IMR-90 (cell line): ENCODE results near the gene FNIP1. TPM values are rescaled to one million over a fixed set of nuclear protein-coding genes. Genes with fewer than 3 reads are reported as not detected.

ENCODE experiments used
- ATAC-seq: fragments of 200-7000 bp; cut with Tn5 transposase; 2 replicates; pipeline ENCODE4 v1.9.1; 2020; ENCODE audit warnings: low read depth, mild to moderate bottlenecking, moderate library complexity
- BruUV-seq: library from RNA; stranded (reverse); fragments of 400-500 nt; replicated peaks from 2 replicates; lab custom pipeline; 2021; lab: Mats Ljungman, UMichigan
- CTCF ChIA-PET: fragments of 300-600 bp; formaldehyde crosslinking; extraction: SDS; loops from one replicate; lab custom pipeline; 2021; ENCODE audit warnings: antibody characterized with exemption; lab: Yijun Ruan, JAX
- POLR2A ChIA-PET: fragments of 300-600 bp; sonication (Branson Sonifier 250); formaldehyde crosslinking; loops from one replicate; lab custom pipeline; 2022; ENCODE audit warnings: antibody characterized with exemption; ENCODE audit not compliant: unreplicated experiment; lab: Charles Lee
- DNase-seq: peaks from one replicate; pipeline ENCODE4 v3.0.0; 2013
- H2AFZ ChIP-seq: replicated peaks from 2 replicates; pipeline ENCODE3; 2013; ENCODE audit warnings: low read length, mild to moderate bottlenecking; ENCODE audit not compliant: poor library complexity
- H2AK5ac ChIP-seq: 2 replicates; pipeline ENCODE4 v1.6.1; 2013; ENCODE audit warnings: low read depth, low read length, inconsistent platforms
- H2AK9ac ChIP-seq: replicated peaks from 2 replicates; pipeline ENCODE3; 2013; ENCODE audit warnings: mild to moderate bottlenecking, low read depth, low read length, moderate library complexity; ENCODE audit not compliant: poor library complexity
- H2BK120ac ChIP-seq: 2 replicates; pipeline ENCODE4 v1.6.1; 2013; ENCODE audit warnings: low read depth, low read length, inconsistent platforms
- H2BK15ac ChIP-seq: 3 replicates; pipeline ENCODE4 v1.6.1; 2013; ENCODE audit warnings: low read depth, low read length, inconsistent platforms
- H2BK20ac ChIP-seq: 2 replicates; pipeline ENCODE4 v1.6.1; 2013; ENCODE audit warnings: low read depth, mild to moderate bottlenecking, inconsistent platforms, low read length, moderate library complexity
- H2BK5ac ChIP-seq: 2 replicates; pipeline ENCODE4 v1.6.1; 2013; ENCODE audit warnings: mild to moderate bottlenecking, low read depth, low read length, inconsistent platforms; ENCODE audit not compliant: poor library complexity, severe bottlenecking
- H3K14ac ChIP-seq: replicated peaks from 2 replicates; pipeline ENCODE4 v1.6.1; 2013; ENCODE audit warnings: low read depth, low read length, inconsistent platforms
- H3K18ac ChIP-seq: 2 replicates; pipeline ENCODE4 v1.6.1; 2013; ENCODE audit warnings: low read depth, low read length, control low read depth
- H3K23ac ChIP-seq: 2 replicates; pipeline ENCODE4 v1.6.1; 2013; ENCODE audit warnings: low read depth, low read length, inconsistent platforms
- H3K27ac ChIP-seq: 2 replicates; pipeline ENCODE4 v1.5.1; 2013; ENCODE audit warnings: mild to moderate bottlenecking, control low read depth, low read length; ENCODE audit not compliant: insufficient read depth
- H3K27me3 ChIP-seq: 2 replicates; pipeline ENCODE4 v1.6.1; 2013; ENCODE audit warnings: low read length; ENCODE audit not compliant: control insufficient read depth, insufficient read depth
- H3K36me3 ChIP-seq: 2 replicates; pipeline ENCODE4 v1.6.1; 2013; ENCODE audit warnings: low read length, mixed read lengths; ENCODE audit not compliant: control insufficient read depth, insufficient read depth
- H3K4ac ChIP-seq: 2 replicates; pipeline ENCODE4 v1.6.1; 2013; ENCODE audit warnings: low read depth, low read length, inconsistent platforms
- H3K4me1 ChIP-seq: 2 replicates; pipeline ENCODE4 v1.6.1; 2013; ENCODE audit warnings: low read length, mixed read lengths; ENCODE audit not compliant: control insufficient read depth, insufficient read depth
- H3K4me2 ChIP-seq: 2 replicates; pipeline ENCODE4 v1.6.1; 2013; ENCODE audit warnings: low read depth, mild to moderate bottlenecking, control low read depth, low read length, moderate library complexity
- H3K4me3 ChIP-seq: 2 replicates; pipeline ENCODE4 v1.5.1; 2013; ENCODE audit warnings: low read depth, mild to moderate bottlenecking, control low read depth, low read length, moderate library complexity; ENCODE audit not compliant: insufficient read depth
- H3K56ac ChIP-seq: 2 replicates; pipeline ENCODE4 v1.6.1; 2013; ENCODE audit warnings: low read length, inconsistent platforms; ENCODE audit not compliant: insufficient read depth; ENCODE audit errors: extremely low read depth
- H3K79me1 ChIP-seq, 2 experiments: 2 replicates each; pipeline ENCODE4 v1.6.1; 2013; ENCODE audit warnings: low read length in 2 of 2, inconsistent platforms in 1 of 2, low read depth in 1 of 2
- H3K9ac ChIP-seq: 2 replicates; pipeline ENCODE4 v1.6.1; 2013; ENCODE audit warnings: low read depth, low read length, control low read depth
- H3K9me1 ChIP-seq: 2 replicates; pipeline ENCODE4 v1.6.1; 2013; ENCODE audit warnings: low read length, inconsistent platforms; ENCODE audit not compliant: insufficient read depth
- H3K9me3 ChIP-seq: 2 replicates; pipeline ENCODE4 v1.6.1; 2013; ENCODE audit warnings: low read length; ENCODE audit not compliant: control insufficient read depth, insufficient read depth
- H4K20me1 ChIP-seq: 2 replicates; pipeline ENCODE4 v1.6.1; 2013; ENCODE audit warnings: low read length, inconsistent platforms; ENCODE audit not compliant: insufficient read depth
- H4K5ac ChIP-seq: 2 replicates; pipeline ENCODE4 v1.6.1; 2013; ENCODE audit warnings: mild to moderate bottlenecking, low read depth, low read length, control low read depth
- H4K8ac ChIP-seq, 2 experiments: 2 replicates each; pipeline ENCODE4 v1.6.1; 2013; ENCODE audit warnings: low read depth in 2 of 2, low read length in 2 of 2, control low read depth in 1 of 2, inconsistent platforms in 1 of 2
- H4K91ac ChIP-seq: 2 replicates; pipeline ENCODE4 v1.6.1; 2013; ENCODE audit warnings: low read depth, low read length, inconsistent platforms; ENCODE audit not compliant: insufficient read depth
- BHLHE40 ChIP-seq: fragments of 150-350 bp; IDR thresholded peaks from 2 replicates; pipeline ENCODE4 v1.6.1; 2016; ENCODE audit warnings: mild to moderate bottlenecking, low read depth, low read length
- CEBPB ChIP-seq: IDR thresholded peaks from 2 replicates; pipeline ENCODE4 v1.6.1; 2012; ENCODE audit warnings: low read depth, low read length, improper control_type of control experiment
- CHD1 ChIP-seq: IDR thresholded peaks from 2 replicates; pipeline ENCODE4 v1.6.1; 2012; ENCODE audit warnings: low read depth, low read length, improper control_type of control experiment
- FOS ChIP-seq: fragments of 150-350 bp; IDR thresholded peaks from 2 replicates; pipeline ENCODE4 v1.6.1; 2016; ENCODE audit warnings: low read depth, low read length
- MAFK ChIP-seq: IDR thresholded peaks from 2 replicates; pipeline ENCODE4 v1.6.1; 2012; ENCODE audit warnings: low read depth, low read length, improper control_type of control experiment
- MAZ ChIP-seq: IDR thresholded peaks from 2 replicates; pipeline ENCODE4 v1.6.1; 2012; ENCODE audit warnings: low read depth, mild to moderate bottlenecking, low read length, improper control_type of control experiment, moderate library complexity, borderline replicate concordance
- MXI1 ChIP-seq: IDR thresholded peaks from 2 replicates; pipeline ENCODE4 v1.6.1; 2012; ENCODE audit warnings: low read depth, mild to moderate bottlenecking, low read length, moderate library complexity, borderline replicate concordance
- NFE2L2 ChIP-seq: fragments of 150-350 bp; IDR thresholded peaks from 2 replicates; pipeline ENCODE4 v1.6.1; 2016; ENCODE audit warnings: low read depth, mild to moderate bottlenecking, low read length
- POLR2A ChIP-seq: IDR thresholded peaks from 2 replicates; pipeline ENCODE4 v1.6.1; 2012; ENCODE audit warnings: mild to moderate bottlenecking, low read depth, low read length
- RAD21 ChIP-seq: IDR thresholded peaks from 2 replicates; pipeline ENCODE4 v1.6.1; 2012; ENCODE audit warnings: low read length, improper control_type of control experiment
- RCOR1 ChIP-seq: IDR thresholded peaks from 2 replicates; pipeline ENCODE4 v1.6.1; 2012; ENCODE audit warnings: mild to moderate bottlenecking, low read length, improper control_type of control experiment; ENCODE audit not compliant: insufficient replicate concordance
- RFX5 ChIP-seq: IDR thresholded peaks from 2 replicates; pipeline ENCODE4 v1.8.0; 2012; ENCODE audit warnings: low read depth, mild to moderate bottlenecking, low read length, moderate library complexity
- WGBS, 2 experiments: methylation state at CpG; one replicate each; pipeline versions ENCODE4 v1.1.5 to v1.1.7; 2013; ENCODE audit warnings: missing lambda C conversion rate in 2 of 2; ENCODE audit not compliant: insufficient read length in 1 of 2; ENCODE audit errors: extremely low coverage in 2 of 2; 5-methylcytosine and 5-hydroxymethylcytosine counted together
- dilution Hi-C: fragments of 300-500 bp; cut with HindIII; formaldehyde crosslinking; loops from one replicate; pipeline ENCODE4 v1.14.3; 2018; ENCODE audit warnings: low sequenced_read_pairs; ENCODE audit not compliant: unreplicated experiment
- in situ Hi-C: fragments of 300-500 bp; cut with MboI; formaldehyde crosslinking; loops from 3 replicates; pipeline ENCODE4 v1.14.3; 2019; ENCODE audit warnings: low sequenced_read_pairs, inconsistent platforms, mixed read lengths
- intact Hi-C: fragments of 100-400 bp; cut with micrococcal nuclease; formaldehyde crosslinking; loops from 2 replicates; pipeline ENCODE4 v1.10.0; 2022
- polyA plus RNA-seq, 3 experiments: library from polyadenylated mRNA; depleted of rRNA; stranded (reverse); fragments of >200 nt; gene quantifications; 2 replicates each; pipeline ENCODE4 v1.2.3, GENCODE V29; 2012; ENCODE audit warnings: low replicate concordance in 1 of 3
- total RNA-seq: library from RNA; depleted of rRNA; stranded (reverse); fragments of >200 nt; gene quantifications from 2 replicates; pipeline ENCODE4 v1.2.3, GENCODE V29; 2012
- TF ChIP-seq, protein P1 (sequence below): conservative IDR thresholded peaks from 2 replicates; pipeline ENCODE4 v1.5.1; 2012; ENCODE audit warnings: mild to moderate bottlenecking, low read depth, low read length, improper control_type of control experiment
- TF ChIP-seq, protein P2 (sequence below): fragments of 150-350 bp; IDR thresholded peaks from 2 replicates; pipeline ENCODE4 v1.6.1; 2017; ENCODE audit warnings: mild to moderate bottlenecking, antibody characterized with exemption, low read length, low read depth
- TF ChIP-seq, protein P3 (sequence below): fragments of 150-350 bp; IDR thresholded peaks from 2 replicates; pipeline ENCODE4 v1.6.1; 2016; ENCODE audit warnings: low read depth, mild to moderate bottlenecking, low read length, moderate library complexity, borderline replicate concordance

The FNIP1 gene
- total and polyA plus RNA-seq, 2 of the 4 experiments (the other 2 are of a cell fraction) = 5.6 to 34.1 TPM

DNA sequence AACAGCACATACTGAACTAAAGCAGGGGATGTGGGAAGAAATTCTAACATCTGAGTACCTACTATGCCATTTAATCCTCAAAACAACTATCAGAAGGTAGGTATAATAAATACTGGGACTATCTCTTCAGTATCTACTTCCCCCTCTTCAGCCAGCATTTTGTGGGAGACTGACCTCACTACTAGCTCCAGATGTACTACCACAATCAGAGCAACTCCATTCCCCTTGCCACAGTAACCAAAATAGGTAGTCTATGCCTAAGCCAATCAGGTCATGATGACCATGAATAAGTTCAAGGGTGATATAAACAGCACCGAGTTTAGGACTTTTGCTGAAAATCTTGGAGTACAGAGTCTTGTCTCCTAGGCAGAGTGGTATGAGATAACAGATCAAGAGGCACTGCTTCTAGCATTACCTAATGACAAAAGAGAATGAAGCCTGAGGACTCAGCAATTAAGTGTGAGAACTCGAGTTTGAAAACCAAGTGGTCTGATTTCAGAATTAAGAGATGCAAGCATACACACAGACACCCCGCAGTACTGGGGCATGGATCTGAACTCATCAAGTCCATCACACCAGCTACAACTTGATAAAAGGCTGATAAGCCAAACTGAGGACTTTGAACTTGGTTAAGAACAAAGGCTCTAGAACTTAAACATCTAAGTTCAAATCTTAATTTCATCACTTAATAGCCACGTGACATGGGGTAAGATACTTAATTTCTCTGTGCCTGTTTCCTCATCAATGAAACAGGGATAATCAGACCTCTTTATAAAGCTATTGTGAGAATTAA is 9.7 kb downstream of the FNIP1 start:
- Histone ChIP-seq H3K9ac (no peak overlapping the region), H3K18ac (no peak overlapping the region), H3K9me1 (no peaks in the 10 kb centered on the region; the same call in 1 of the 2 replicates), H3K23ac (no peak overlapping the region), H4K20me1 (peaks cover 85% of the 10 kb centered on the region), H2AK5ac (no peak overlapping the region), H4K91ac (no peak overlapping the region), H4K5ac (no peak overlapping the region), H3K9me3 (no peaks in the 10 kb centered on the region), H3K4me1 (0 out of 2 replicates have a peak, but pooled peaks cover 2% of the 10 kb centered on the region), H2AFZ (no peak overlapping the region), H3K79me1 (peaks cover 18 to 38% of the 10 kb centered on the region in 2 experiments), H4K8ac (no peak overlapping the region), H2BK20ac (no peak overlapping the region), H3K4ac (no peak overlapping the region), H3K14ac (no peak overlapping the region), H3K56ac (no peak overlapping the region), H2BK15ac (no peak overlapping the region), H2BK120ac (no peak overlapping the region), H3K27me3 (no peaks in the 10 kb centered on the region), H3K4me3 (no peak overlapping the region), H2AK9ac (no peak overlapping the region), H3K36me3 (peaks cover under 1% of the 10 kb centered on the region; the same call in 1 of the 2 replicates), H3K4me2 (no peak overlapping the region), H3K27ac (no peak overlapping the region), H2BK5ac (no peak overlapping the region)
- CTCF ChIA-PET = interaction anchor here (2.0 kb wide), 1 partner anchor 10 kb away, joined by 7 read pairs; the partner anchor contains the start of gene FNIP1
- POLR2A ChIA-PET = interaction anchor here (0.6 kb wide), 1 partner anchor 1814 kb away, joined by 3 read pairs; no protein-coding TSS in a partner anchor
- DNase-seq (no peak), ATAC-seq (peak; percentile 11; the same call in 1 of the 2 replicates)
- no TSS peak for BruUV-seq
- in situ Hi-C loops (no loop called here), intact Hi-C loops (no loop called here), dilution Hi-C loops (no loop called here)
- WGBS, 2 experiments = no CpG with 5 or more reads among the region's 4 CpGs
- TF ChIP-seq, protein P1, sequence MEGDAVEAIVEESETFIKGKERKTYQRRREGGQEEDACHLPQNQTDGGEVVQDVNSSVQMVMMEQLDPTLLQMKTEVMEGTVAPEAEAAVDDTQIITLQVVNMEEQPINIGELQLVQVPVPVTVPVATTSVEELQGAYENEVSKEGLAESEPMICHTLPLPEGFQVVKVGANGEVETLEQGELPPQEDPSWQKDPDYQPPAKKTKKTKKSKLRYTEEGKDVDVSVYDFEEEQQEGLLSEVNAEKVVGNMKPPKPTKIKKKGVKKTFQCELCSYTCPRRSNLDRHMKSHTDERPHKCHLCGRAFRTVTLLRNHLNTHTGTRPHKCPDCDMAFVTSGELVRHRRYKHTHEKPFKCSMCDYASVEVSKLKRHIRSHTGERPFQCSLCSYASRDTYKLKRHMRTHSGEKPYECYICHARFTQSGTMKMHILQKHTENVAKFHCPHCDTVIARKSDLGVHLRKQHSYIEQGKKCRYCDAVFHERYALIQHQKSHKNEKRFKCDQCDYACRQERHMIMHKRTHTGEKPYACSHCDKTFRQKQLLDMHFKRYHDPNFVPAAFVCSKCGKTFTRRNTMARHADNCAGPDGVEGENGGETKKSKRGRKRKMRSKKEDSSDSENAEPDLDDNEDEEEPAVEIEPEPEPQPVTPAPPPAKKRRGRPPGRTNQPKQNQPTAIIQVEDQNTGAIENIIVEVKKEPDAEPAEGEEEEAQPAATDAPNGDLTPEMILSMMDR = no peak
- TF ChIP-seq CHD1 (no peak), MXI1 (no peak), BHLHE40 (no peak), RAD21 (no peak), NFE2L2 (no peak), FOS (no peak), RCOR1 (no peak), POLR2A (no peak), MAFK (no peak), CEBPB (no peak), RFX5 (no peak), MAZ (no peak)
- TF ChIP-seq, protein P2, sequence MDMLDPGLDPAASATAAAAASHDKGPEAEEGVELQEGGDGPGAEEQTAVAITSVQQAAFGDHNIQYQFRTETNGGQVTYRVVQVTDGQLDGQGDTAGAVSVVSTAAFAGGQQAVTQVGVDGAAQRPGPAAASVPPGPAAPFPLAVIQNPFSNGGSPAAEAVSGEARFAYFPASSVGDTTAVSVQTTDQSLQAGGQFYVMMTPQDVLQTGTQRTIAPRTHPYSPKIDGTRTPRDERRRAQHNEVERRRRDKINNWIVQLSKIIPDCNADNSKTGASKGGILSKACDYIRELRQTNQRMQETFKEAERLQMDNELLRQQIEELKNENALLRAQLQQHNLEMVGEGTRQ = no peak
- TF ChIP-seq, protein P3, sequence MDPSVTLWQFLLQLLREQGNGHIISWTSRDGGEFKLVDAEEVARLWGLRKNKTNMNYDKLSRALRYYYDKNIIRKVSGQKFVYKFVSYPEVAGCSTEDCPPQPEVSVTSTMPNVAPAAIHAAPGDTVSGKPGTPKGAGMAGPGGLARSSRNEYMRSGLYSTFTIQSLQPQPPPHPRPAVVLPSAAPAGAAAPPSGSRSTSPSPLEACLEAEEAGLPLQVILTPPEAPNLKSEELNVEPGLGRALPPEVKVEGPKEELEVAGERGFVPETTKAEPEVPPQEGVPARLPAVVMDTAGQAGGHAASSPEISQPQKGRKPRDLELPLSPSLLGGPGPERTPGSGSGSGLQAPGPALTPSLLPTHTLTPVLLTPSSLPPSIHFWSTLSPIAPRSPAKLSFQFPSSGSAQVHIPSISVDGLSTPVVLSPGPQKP = no peak
